HG03097 (cell line): ENCODE measurements around the gene UBA1.
"Not testable (repeated sequence)": the region's sequence is repeated elsewhere in the genome, so short reads cannot be mapped to it uniquely, and the experiment has no call there.

ENCODE experiments used
- ATAC-seq: cut with Tn5 transposase; IDR thresholded peaks from one replicate; pipeline ENCODE4 v1.9.1; 2021; ENCODE audit not compliant: unreplicated experiment, low FRiP score

Gene UBA1

GRCh38 chrX:47247999-47248320, 54.3 kb downstream of the UBA1 start:
- no peak for ATAC-seq

- no peak for ATAC-seq
Measured at GRCh38 chrX:47248576-47248975, 54.9 kb downstream of the UBA1 start.

GRCh38 chrX:47250017-47250347, 56.4 kb downstream of the UBA1 start:
- no peak for ATAC-seq

GRCh38 chrX:47257620-47258019, 64.0 kb downstream of the UBA1 start:
- not testable (repeated sequence) for ATAC-seq
